PC-3 (cell line): ENCODE measurements around the gene CRYBB3. TPM values are rescaled to one million over a fixed set of nuclear protein-coding genes. Genes with fewer than 3 reads are reported as not detected.
"Not testable (repeated sequence)": the region's sequence is repeated elsewhere in the genome, so short reads cannot be mapped to it uniquely, and the experiment has no call there.

Source experiments
- ATAC-seq: fragments of 200-7000 bp; cut with Tn5 transposase; 2 replicates; pipeline ENCODE4 v1.9.1; 2020; ENCODE audit warnings: mild to moderate bottlenecking, moderate library complexity
- BruUV-seq: library from RNA; stranded (reverse); fragments of 400-500 nt; replicated peaks from 2 replicates; lab custom pipeline; 2021; lab: Mats Ljungman, UMichigan
- CTCF ChIA-PET: fragments of 300-600 bp; sonication (Branson Sonifier 250); formaldehyde crosslinking; loops from one replicate; lab custom pipeline; 2022; ENCODE audit warnings: antibody characterized with exemption; lab: Charles Lee
- POLR2A ChIA-PET: fragments of 300-600 bp; sonication (Branson Sonifier 250); formaldehyde crosslinking; loops from one replicate; lab custom pipeline; 2022; ENCODE audit warnings: antibody characterized with exemption; ENCODE audit not compliant: unreplicated experiment; lab: Charles Lee
- DNase-seq: peaks from one replicate; pipeline ENCODE4 v3.0.0-alpha.2; 2015
- H2AFZ ChIP-seq: fragments of 300-600 bp; sonication (generic); 2 replicates; pipeline ENCODE4 v1.6.0; 2016; ENCODE audit warnings: antibody characterized with exemption, low read length
- H3F3A ChIP-seq: fragments of 300-600 bp; sonication (generic); one replicate; pipeline ENCODE4 v1.6.0; 2017; ENCODE audit warnings: antibody characterized with exemption, low read length, control low read depth, mild to moderate bottlenecking; ENCODE audit not compliant: unreplicated experiment
- H3K27ac ChIP-seq: fragments of 300-600 bp; sonication (generic); 2 replicates; pipeline ENCODE4 v1.5.1; 2016; ENCODE audit warnings: mild to moderate bottlenecking, low read length
- H3K27me3 ChIP-seq: fragments of 300-600 bp; sonication (generic); 2 replicates; pipeline ENCODE4 v1.6.1; 2016; ENCODE audit warnings: low read length, mixed read lengths
- H3K36me3 ChIP-seq: fragments of 300-600 bp; sonication (generic); 2 replicates; pipeline ENCODE4 v1.6.1; 2016; ENCODE audit warnings: low read depth, mixed run types, low read length, mixed read lengths
- H3K4me1 ChIP-seq: fragments of 300-600 bp; sonication (generic); 2 replicates; pipeline ENCODE4 v1.5.1; 2016; ENCODE audit warnings: low read length; ENCODE audit not compliant: insufficient read depth
- H3K4me2 ChIP-seq: fragments of 300-600 bp; sonication (generic); 2 replicates; pipeline ENCODE4 v1.6.0; 2016; ENCODE audit warnings: low read length
- H3K4me3 ChIP-seq: fragments of 300-600 bp; sonication (generic); 2 replicates; pipeline ENCODE4 v1.5.1; 2016; ENCODE audit warnings: mild to moderate bottlenecking, low read length, mixed read lengths
- H3K79me2 ChIP-seq: fragments of 300-600 bp; sonication (generic); 2 replicates; pipeline ENCODE4 v1.6.1; 2017; ENCODE audit warnings: low read length, mixed read lengths
- H3K9ac ChIP-seq: fragments of 300-600 bp; sonication (generic); 2 replicates; pipeline ENCODE4 v1.6.0; 2016; ENCODE audit warnings: mild to moderate bottlenecking, low read length
- H3K9me2 ChIP-seq: fragments of 300-600 bp; sonication (generic); replicated peaks from 2 replicates; pipeline ENCODE4 v1.6.1; 2016; ENCODE audit warnings: mixed run types, low read length, mixed read lengths
- H3K9me3 ChIP-seq: fragments of 300-600 bp; sonication (generic); 2 replicates; pipeline ENCODE4 v1.6.1; 2016; ENCODE audit warnings: low read length, mixed read lengths
- H4K20me1 ChIP-seq: fragments of 300-600 bp; sonication (generic); 2 replicates; pipeline ENCODE4 v1.6.1; 2016; ENCODE audit warnings: low read length, mixed read lengths
- EZH2 ChIP-seq: fragments of 300-600 bp; sonication (generic); IDR thresholded peaks from one replicate; pipeline ENCODE4 v1.6.1; 2017; ENCODE audit warnings: antibody characterized with exemption, mild to moderate bottlenecking, low read length; ENCODE audit not compliant: unreplicated experiment
- EZH2phosphoT487 ChIP-seq: fragments of 300-600 bp; sonication (generic); IDR thresholded peaks from 2 replicates; pipeline ENCODE4 v1.6.1; 2018; ENCODE audit warnings: mild to moderate bottlenecking, antibody characterized with exemption, low read length, borderline replicate concordance
- intact Hi-C: fragments of 100-400 bp; cut with micrococcal nuclease; formaldehyde crosslinking; loops from 2 replicates; pipeline ENCODE4 v1.9.0; 2023
- total RNA-seq: library from RNA; depleted of rRNA; stranded (reverse); fragments of >200 nt; gene quantifications from 2 replicates; pipeline ENCODE4 v1.2.3, GENCODE V29; 2014
- TF ChIP-seq, protein P1 (sequence below): fragments of 300-600 bp; sonication (generic); conservative IDR thresholded peaks from 2 replicates; pipeline ENCODE4 v1.5.1; 2017; ENCODE audit warnings: antibody characterized with exemption, low read depth, mild to moderate bottlenecking, low read length

CRYBB3 gene
- total RNA-seq, 1 experiment from 2014 or later, result 1.2 TPM

DNA sequence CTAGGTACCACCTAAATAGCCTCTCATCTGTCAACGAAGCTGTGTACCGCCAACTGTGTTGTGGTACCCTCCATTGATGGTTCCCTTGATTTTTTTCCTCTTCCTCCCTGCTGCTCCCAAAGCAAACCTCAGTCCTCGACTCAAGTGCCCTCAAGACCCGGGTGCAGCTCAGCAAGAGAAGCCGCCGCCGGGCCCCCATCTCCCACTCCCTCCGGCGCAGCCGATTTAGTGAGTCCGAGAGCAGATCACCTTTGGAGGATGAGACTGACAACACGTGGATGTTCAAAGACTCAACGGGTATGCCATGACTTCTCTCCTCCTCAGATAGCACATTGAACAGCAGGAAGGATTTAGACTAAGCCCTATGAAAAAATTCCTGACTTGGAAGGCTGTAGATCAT is 22.4 kb upstream of the CRYBB3 start:
- no peak for DNase-seq
- CTCF ChIA-PET, result no interaction called here
- Histone ChIP-seq H2AFZ (no peak overlapping the region), H3K9ac (no peak overlapping the region), H3K9me2 (no peaks in the 10 kb centered on the region), H3K27ac (no peak overlapping the region), H3K79me2 (no peaks in the 10 kb centered on the region), H3K27me3 (no peaks in the 10 kb centered on the region), H3K9me3 (no peaks in the 10 kb centered on the region), H4K20me1 (no peaks in the 10 kb centered on the region), H3F3A (no peaks in the 10 kb centered on the region), H3K4me3 (no peak overlapping the region), H3K4me1 (no peaks in the 10 kb centered on the region), H3K36me3 (no peaks in the 10 kb centered on the region), H3K4me2 (no peak overlapping the region)
- ATAC-seq, result no peak
- no TSS peak for BruUV-seq
- POLR2A ChIA-PET, result no interaction called here
- TF ChIP-seq EZH2, result no peak
- TF ChIP-seq, protein P1, sequence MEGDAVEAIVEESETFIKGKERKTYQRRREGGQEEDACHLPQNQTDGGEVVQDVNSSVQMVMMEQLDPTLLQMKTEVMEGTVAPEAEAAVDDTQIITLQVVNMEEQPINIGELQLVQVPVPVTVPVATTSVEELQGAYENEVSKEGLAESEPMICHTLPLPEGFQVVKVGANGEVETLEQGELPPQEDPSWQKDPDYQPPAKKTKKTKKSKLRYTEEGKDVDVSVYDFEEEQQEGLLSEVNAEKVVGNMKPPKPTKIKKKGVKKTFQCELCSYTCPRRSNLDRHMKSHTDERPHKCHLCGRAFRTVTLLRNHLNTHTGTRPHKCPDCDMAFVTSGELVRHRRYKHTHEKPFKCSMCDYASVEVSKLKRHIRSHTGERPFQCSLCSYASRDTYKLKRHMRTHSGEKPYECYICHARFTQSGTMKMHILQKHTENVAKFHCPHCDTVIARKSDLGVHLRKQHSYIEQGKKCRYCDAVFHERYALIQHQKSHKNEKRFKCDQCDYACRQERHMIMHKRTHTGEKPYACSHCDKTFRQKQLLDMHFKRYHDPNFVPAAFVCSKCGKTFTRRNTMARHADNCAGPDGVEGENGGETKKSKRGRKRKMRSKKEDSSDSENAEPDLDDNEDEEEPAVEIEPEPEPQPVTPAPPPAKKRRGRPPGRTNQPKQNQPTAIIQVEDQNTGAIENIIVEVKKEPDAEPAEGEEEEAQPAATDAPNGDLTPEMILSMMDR, result no peak
- TF ChIP-seq EZH2phosphoT487, result no peak
- intact Hi-C loops, result no loop called here

DNA sequence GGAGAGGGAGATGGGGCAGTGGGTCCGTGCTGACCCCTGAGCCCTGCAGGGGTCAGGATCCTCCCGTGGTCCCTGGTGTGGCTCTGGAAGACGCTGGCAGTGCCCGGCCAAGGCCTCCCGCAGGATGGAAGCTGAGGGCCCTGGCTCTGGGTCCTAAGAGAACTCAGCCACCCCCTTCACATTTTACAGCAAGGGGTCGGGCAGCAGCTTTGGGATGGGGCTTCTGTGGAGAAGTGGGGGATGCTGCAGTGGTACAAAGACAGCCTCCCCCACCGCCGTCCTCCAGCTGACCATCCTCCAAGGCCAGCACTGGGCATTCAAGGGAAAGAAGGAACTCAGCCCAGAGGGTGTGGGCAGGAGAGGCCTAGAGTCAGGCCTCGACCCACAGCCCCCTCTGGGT is 21.8 kb upstream of the CRYBB3 start:
- DNase-seq (no peak), ATAC-seq (no peak)
- Histone ChIP-seq H4K20me1 (no peaks in the 10 kb centered on the region), H3K27me3 (no peaks in the 10 kb centered on the region), H2AFZ (no peak overlapping the region), H3K27ac (no peak overlapping the region), H3K4me2 (no peak overlapping the region), H3K9me3 (no peaks in the 10 kb centered on the region), H3K4me3 (no peak overlapping the region), H3K9me2 (no peaks in the 10 kb centered on the region), H3K36me3 (no peaks in the 10 kb centered on the region), H3K79me2 (no peaks in the 10 kb centered on the region), H3K4me1 (no peaks in the 10 kb centered on the region), H3F3A (no peaks in the 10 kb centered on the region), H3K9ac (no peak overlapping the region)
- CTCF ChIA-PET, result no interaction called here
- POLR2A ChIA-PET, result no interaction called here
- TF ChIP-seq, protein P1, result no peak
- TF ChIP-seq EZH2phosphoT487 (no peak), EZH2 (no peak)
- intact Hi-C loops, result no loop called here
- no TSS peak for BruUV-seq

DNA sequence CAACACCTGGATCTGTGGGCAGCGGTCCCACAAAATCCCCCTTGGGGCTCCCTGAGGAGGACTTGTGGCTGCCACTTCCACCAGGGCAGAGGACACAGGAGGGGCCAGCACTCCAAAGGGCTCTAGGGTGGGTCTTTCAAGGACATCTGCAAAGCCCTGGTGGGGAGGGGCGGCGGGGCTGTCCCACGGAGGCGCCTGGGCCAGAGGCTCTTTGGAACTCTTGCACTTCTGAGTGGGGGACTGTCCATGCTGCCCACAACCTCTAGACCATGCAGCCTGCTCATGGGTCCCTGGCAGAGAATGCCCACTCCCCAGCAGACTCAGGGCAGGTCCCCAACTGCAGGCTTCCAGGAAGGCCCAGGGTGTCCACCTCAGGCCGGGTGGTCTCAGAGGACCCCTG is 21.3 kb upstream of the CRYBB3 start:
- POLR2A ChIA-PET, H3K4me2 ChIP-seq, BruUV-seq, H3K27me3 ChIP-seq, H4K20me1 ChIP-seq, CTCF ChIA-PET, H3K4me3 ChIP-seq, ATAC-seq, H3K9me3 ChIP-seq, H3K9ac ChIP-seq, H3K4me1 ChIP-seq, H3K36me3 ChIP-seq, intact Hi-C loops, H2AFZ ChIP-seq, DNase-seq, H3K79me2 ChIP-seq, H3F3A ChIP-seq, H3K27ac ChIP-seq, H3K9me2 ChIP-seq: not testable (repeated sequence)

DNA sequence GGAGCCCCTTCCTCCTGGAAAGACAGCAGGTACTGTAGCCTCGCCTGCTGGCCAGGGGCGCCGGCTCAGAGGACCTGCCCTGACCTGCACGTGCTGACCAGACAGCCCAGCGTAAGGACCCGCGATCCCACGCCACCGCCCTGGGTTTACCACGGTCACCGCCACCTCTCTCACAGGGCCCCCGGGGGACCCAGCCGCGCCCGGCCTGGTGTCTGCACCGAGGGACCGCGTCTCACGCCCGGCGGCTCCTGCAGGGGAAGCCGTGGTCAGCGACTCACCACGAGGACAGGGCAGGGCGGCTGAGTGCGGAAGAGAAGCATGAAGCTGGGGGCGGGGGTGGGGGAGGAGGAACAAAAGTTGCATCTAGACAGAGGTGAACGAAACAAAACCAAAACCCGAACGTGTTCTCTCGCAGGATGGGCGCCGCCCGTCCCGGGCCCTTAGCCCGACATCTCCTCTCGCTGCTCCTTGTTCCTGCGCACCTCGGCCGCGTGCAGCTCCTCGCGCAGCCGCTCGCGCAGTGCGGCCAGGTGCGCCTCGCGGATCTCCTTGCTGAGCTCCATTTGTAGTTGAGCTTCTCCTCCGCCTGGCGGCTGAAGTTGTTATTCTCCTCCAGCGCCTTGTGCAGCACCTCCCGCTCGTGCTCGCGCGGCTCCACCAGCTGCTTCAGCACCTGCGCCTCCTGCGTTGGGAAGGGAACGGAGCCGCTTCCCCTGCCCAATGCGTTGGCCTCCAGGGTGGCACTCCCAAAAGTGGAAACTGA is 20.6 kb upstream of the CRYBB3 start:
- H3K4me3 ChIP-seq, DNase-seq, H3K9me3 ChIP-seq, H2AFZ ChIP-seq, POLR2A ChIA-PET, CTCF ChIA-PET, H4K20me1 ChIP-seq, H3K36me3 ChIP-seq, H3K27me3 ChIP-seq, BruUV-seq, H3K4me1 ChIP-seq, H3K79me2 ChIP-seq, H3K9me2 ChIP-seq, H3K27ac ChIP-seq, intact Hi-C loops, H3K9ac ChIP-seq, H3K4me2 ChIP-seq, H3F3A ChIP-seq: not testable (repeated sequence)
- ATAC-seq, result peak; percentile 83
